AG04449 (cell line): Measurements from ENCODE around the gene CEP43.

Experiments used
- CTCF ChIA-PET: fragments of 350-600 bp; formaldehyde crosslinking; extraction: SDS; loops from one replicate; lab custom pipeline; 2021; ENCODE audit warnings: antibody characterized with exemption; lab: Yijun Ruan, JAX
- POLR2A ChIA-PET: fragments of 400-600, 350-600 bp; formaldehyde crosslinking; extraction: SDS; loops from one replicate; lab custom pipeline; 2020; ENCODE audit warnings: antibody characterized with exemption, inconsistent platforms; lab: Yijun Ruan, JAX
- DNase-seq: peaks from one replicate; pipeline ENCODE4 v3.0.0-alpha.2; 2010; ENCODE audit warnings: low read depth, low spot score
- H3K4me3 ChIP-seq: 2 replicates; pipeline ENCODE4 v1.5.1; 2011; ENCODE audit warnings: low read depth, mild to moderate bottlenecking, control low read depth, low read length
- CTCF ChIP-seq: IDR thresholded peaks from one replicate; pipeline ENCODE4 v1.5.1; 2011; ENCODE audit warnings: mild to moderate bottlenecking, moderate library complexity, low read length, control low read depth, inconsistent platforms; ENCODE audit not compliant: insufficient read depth; ENCODE audit errors: missing control alignments

The CEP43 gene

DNA sequence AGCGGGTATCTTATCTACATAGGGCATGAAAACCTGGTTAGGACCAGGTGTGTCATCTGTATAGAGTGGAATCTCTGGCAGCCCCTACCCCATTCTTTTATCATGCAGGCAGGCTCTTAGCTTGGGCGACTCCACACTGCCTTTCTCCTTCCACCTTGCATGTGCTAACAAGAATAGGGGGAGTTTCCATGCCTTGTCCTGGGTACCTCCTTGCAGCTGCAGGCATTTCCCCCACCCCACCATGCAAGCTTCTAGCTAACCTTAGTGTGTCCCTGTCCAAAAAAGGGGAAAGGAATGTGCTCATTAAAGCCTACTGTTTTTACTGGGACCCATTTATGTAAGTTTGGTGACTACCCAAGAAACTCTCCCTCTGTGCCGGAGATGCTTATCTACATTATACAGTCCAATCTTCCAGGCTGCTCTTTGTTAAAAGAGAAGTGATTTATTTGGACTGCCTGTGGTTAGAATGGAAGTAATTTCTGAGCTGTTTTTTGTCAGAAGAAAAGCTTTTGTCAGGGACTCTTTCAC lies 10.5 kb upstream of the CEP43 start:
- no peak for TF ChIP-seq CTCF
- CTCF ChIA-PET: interaction anchor here (0.8 to 6.7 kb wide), 25 partner anchors 8 to 675 kb away, joined by 3 to 163 read pairs (median 4); partner anchors contain the start of genes CEP43 and RNASET2
- POLR2A ChIA-PET: no interaction called here
- no peak overlapping the region for H3K4me3 ChIP-seq
- no peak for DNase-seq

GRCh38 chr6:166989427-166990032 lies 9.7 kb upstream of the CEP43 start:
- TF ChIP-seq CTCF: peak; percentile 51
- ChIA-PET POLR2A (no interaction called here), CTCF (interaction anchor here (0.8 to 6.7 kb wide), 30 partner anchors 10 to 676 kb away, joined by 3 to 163 read pairs (median 4); partner anchors contain the start of genes CEP43 and RNASET2)
- DNase-seq: no peak
- no peak overlapping the region for H3K4me3 ChIP-seq

GRCh38 chr6:166996406-166996805 lies 2.8 kb upstream of the CEP43 start:
- no peak for DNase-seq
- POLR2A ChIA-PET: no interaction called here
- H3K4me3 ChIP-seq: no peak overlapping the region
- no peak for TF ChIP-seq CTCF
- CTCF ChIA-PET: interaction anchor here (1.3 to 1.6 kb wide), 3 partner anchors 8 to 209 kb away, joined by 3 read pairs; no protein-coding TSS in a partner anchor

DNA sequence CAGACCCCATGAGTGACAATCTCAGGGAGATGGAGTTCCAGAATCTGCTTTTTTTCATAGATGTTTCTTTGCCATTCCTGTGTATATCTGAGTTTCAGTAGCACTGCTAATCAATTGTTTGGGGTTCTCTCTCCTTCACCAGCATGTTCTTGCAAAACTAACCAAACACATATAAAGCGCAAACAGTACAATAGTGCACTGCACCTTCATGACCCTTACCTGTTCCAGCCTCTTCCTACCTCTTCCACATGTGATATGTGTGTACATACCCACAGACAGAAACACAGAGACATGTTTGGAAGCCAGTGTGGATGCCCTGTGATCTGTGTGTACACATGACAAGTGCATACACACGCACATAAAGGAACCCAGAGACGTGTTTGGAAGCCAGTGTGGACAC lies 1.8 kb upstream of the CEP43 start:
- CTCF ChIA-PET: interaction anchor here (1.3 to 3.5 kb wide), 2 partner anchors 8 to 9 kb away, joined by 3 to 33 read pairs; no protein-coding TSS in a partner anchor
- DNase-seq: no peak
- TF ChIP-seq CTCF: no peak
- POLR2A ChIA-PET: no interaction called here
- H3K4me3 ChIP-seq: peak overlapping the region; percentile 83

DNA sequence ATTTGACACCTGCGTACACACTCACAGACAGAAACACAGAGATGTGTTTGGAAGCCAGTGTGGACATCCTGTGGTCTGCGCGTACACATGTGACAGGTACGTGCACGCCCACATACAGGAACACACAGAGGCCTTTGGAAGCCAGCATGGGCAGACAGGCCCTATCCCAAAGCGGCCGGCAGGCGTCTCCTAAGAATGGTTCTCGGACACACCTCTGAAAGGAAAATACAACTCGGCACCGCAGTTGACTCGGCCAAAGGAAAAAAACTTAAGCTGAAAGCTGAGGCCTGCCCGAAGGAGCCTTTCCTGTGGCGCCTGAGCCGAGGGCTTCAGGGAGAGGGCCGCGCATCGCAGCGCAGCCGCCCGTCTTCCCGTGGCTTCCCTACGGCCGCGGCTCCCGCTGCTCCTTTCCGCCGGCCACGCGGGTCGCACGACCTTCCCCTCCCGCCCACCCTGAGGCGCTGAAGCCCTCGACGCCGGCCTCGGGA lies 1.4 kb upstream of the CEP43 start:
- DNase-seq: no peak
- ChIA-PET CTCF (interaction anchor here (1.2 to 3.5 kb wide), 3 partner anchors 9 to 223 kb away, joined by 3 to 33 read pairs (median 4); no protein-coding TSS in a partner anchor), POLR2A (no interaction called here)
- peak overlapping the region; percentile 83 for H3K4me3 ChIP-seq
- peak; percentile 58 for TF ChIP-seq CTCF
